Mesendoderm (in vitro differentiated cells): ENCODE data around the gene UBR1.

Experiments used
- DNase-seq: peaks from one replicate; pipeline ENCODE4 v3.0.0; 2013
- H2AK5ac ChIP-seq: 2 replicates; pipeline ENCODE4 v1.6.1; 2013; ENCODE audit warnings: low read length, inconsistent platforms
- H2BK120ac ChIP-seq: 2 replicates; pipeline ENCODE4 v1.6.1; 2013; ENCODE audit warnings: low read depth, mild to moderate bottlenecking, low read length, moderate library complexity, mixed read lengths
- H2BK15ac ChIP-seq: replicated peaks from 2 replicates; pipeline ENCODE4 v1.6.1; 2013; ENCODE audit warnings: low read depth, mild to moderate bottlenecking, moderate library complexity
- H2BK5ac ChIP-seq: 2 replicates; pipeline ENCODE4 v1.6.1; 2013; ENCODE audit warnings: low read length, inconsistent platforms
- H3K18ac ChIP-seq: 2 replicates; pipeline ENCODE4 v1.6.1; 2013; ENCODE audit warnings: mild to moderate bottlenecking, low read length, mixed read lengths
- H3K23ac ChIP-seq: one replicate; pipeline ENCODE4 v1.6.1; 2013; ENCODE audit warnings: low read length
- H3K27ac ChIP-seq: 2 replicates; pipeline ENCODE4 v1.5.1; 2013; ENCODE audit warnings: low read depth, mild to moderate bottlenecking, inconsistent platforms, low read length, moderate library complexity
- H3K27me3 ChIP-seq: 2 replicates; pipeline ENCODE4 v1.6.1; 2013; ENCODE audit warnings: low read length, control low read depth, mild to moderate bottlenecking, inconsistent platforms; ENCODE audit not compliant: insufficient read depth, poor library complexity
- H3K36me3 ChIP-seq: 2 replicates; pipeline ENCODE4 v1.6.1; 2013; ENCODE audit warnings: low read length, inconsistent platforms; ENCODE audit not compliant: control insufficient read depth, insufficient read depth
- H3K4ac ChIP-seq: one replicate; pipeline ENCODE4 v1.6.1; 2013; ENCODE audit warnings: low read depth, mild to moderate bottlenecking, low read length, moderate library complexity
- H3K4me1 ChIP-seq: 2 replicates; pipeline ENCODE4 v1.6.1; 2013; ENCODE audit warnings: low read depth, low read length, inconsistent platforms; ENCODE audit not compliant: control insufficient read depth
- H3K4me2 ChIP-seq: 2 replicates; pipeline ENCODE4 v1.6.1; 2013; ENCODE audit warnings: low read length
- H3K4me3 ChIP-seq: 2 replicates; pipeline ENCODE4 v1.5.1; 2013; ENCODE audit warnings: mild to moderate bottlenecking, low read length
- H3K56ac ChIP-seq: one replicate; pipeline ENCODE4 v1.6.1; 2013; ENCODE audit warnings: low read length
- H3K79me1 ChIP-seq: 2 replicates; pipeline ENCODE4 v1.6.1; 2013; ENCODE audit warnings: low read length, inconsistent platforms
- H3K79me2 ChIP-seq: 2 replicates; pipeline ENCODE4 v1.6.1; 2013; ENCODE audit warnings: mild to moderate bottlenecking, low read length; ENCODE audit not compliant: control insufficient read depth, insufficient read depth
- H3K9ac ChIP-seq: 2 replicates; pipeline ENCODE4 v1.6.1; 2013; ENCODE audit warnings: low read length, inconsistent platforms
- H4K5ac ChIP-seq: one replicate; pipeline ENCODE4 v1.6.1; 2013; ENCODE audit warnings: low read length
- H4K8ac ChIP-seq: one replicate; pipeline ENCODE4 v1.6.1; 2013; ENCODE audit warnings: low read depth, mild to moderate bottlenecking, control low read depth, low read length, moderate library complexity
- WGBS: extraction: QIAGEN DNeasy Blood & Tissue Kit; methylation state at CpG from one replicate; pipeline ENCODE4 v1.1.7; 2013; ENCODE audit warnings: low lambda C conversion rate, missing lambda C conversion rate; ENCODE audit not compliant: insufficient coverage; ENCODE audit errors: extremely low coverage; 5-methylcytosine and 5-hydroxymethylcytosine counted together

UBR1 gene

GRCh38 chr15:43099105-43099845 lies 6.6 kb downstream of the UBR1 start:
- H3K4me1 ChIP-seq = no peaks in the 10 kb centered on the region
- no peak overlapping the region for H4K5ac ChIP-seq
- H3K36me3 ChIP-seq = peaks cover 2% of the 10 kb centered on the region
- no peaks in the 10 kb centered on the region for H3K27me3 ChIP-seq
- H2BK5ac ChIP-seq = no peak overlapping the region
- H3K4me3 ChIP-seq = no peak overlapping the region
- no peak overlapping the region for H2BK15ac ChIP-seq
- H3K79me2 ChIP-seq = peaks cover 12% of the 10 kb centered on the region
- peaks cover 11% of the 10 kb centered on the region for H3K79me1 ChIP-seq
- H3K4ac ChIP-seq = no peak overlapping the region
- no peak overlapping the region for H3K23ac ChIP-seq
- H2AK5ac ChIP-seq = no peak overlapping the region
- no peak overlapping the region for H3K18ac ChIP-seq
- no peak overlapping the region for H4K8ac ChIP-seq
- no peak for DNase-seq
- WGBS = no CpG with 5 or more reads among the region's 10 CpGs
- no peak overlapping the region for H3K9ac ChIP-seq
- no peak overlapping the region for H3K4me2 ChIP-seq
- H3K56ac ChIP-seq = no peak overlapping the region
- no peak overlapping the region for H3K27ac ChIP-seq
- H2BK120ac ChIP-seq = no peak overlapping the region

GRCh38 chr15:43096411-43096810 lies 9.4 kb downstream of the UBR1 start:
- H3K4me2 ChIP-seq = no peak overlapping the region
- no peak overlapping the region for H2BK15ac ChIP-seq
- no peak overlapping the region for H2BK120ac ChIP-seq
- WGBS = no CpG with 5 or more reads among the region's 6 CpGs
- no peak overlapping the region for H3K23ac ChIP-seq
- no peak overlapping the region for H3K4me3 ChIP-seq
- H3K9ac ChIP-seq = no peak overlapping the region
- H3K56ac ChIP-seq = no peak overlapping the region
- H3K4me1 ChIP-seq = no peaks in the 10 kb centered on the region
- H2BK5ac ChIP-seq = no peak overlapping the region
- no peak overlapping the region for H3K18ac ChIP-seq
- DNase-seq = no peak
- no peak overlapping the region for H3K4ac ChIP-seq
- H3K27me3 ChIP-seq = no peaks in the 10 kb centered on the region
- no peak overlapping the region for H3K27ac ChIP-seq
- no peak overlapping the region for H4K5ac ChIP-seq
- no peak overlapping the region for H2AK5ac ChIP-seq
- peaks cover 6% of the 10 kb centered on the region for H3K79me1 ChIP-seq
- peaks cover 11% of the 10 kb centered on the region for H3K79me2 ChIP-seq
- H3K36me3 ChIP-seq = peaks cover 2% of the 10 kb centered on the region
- H4K8ac ChIP-seq = no peak overlapping the region

DNA sequence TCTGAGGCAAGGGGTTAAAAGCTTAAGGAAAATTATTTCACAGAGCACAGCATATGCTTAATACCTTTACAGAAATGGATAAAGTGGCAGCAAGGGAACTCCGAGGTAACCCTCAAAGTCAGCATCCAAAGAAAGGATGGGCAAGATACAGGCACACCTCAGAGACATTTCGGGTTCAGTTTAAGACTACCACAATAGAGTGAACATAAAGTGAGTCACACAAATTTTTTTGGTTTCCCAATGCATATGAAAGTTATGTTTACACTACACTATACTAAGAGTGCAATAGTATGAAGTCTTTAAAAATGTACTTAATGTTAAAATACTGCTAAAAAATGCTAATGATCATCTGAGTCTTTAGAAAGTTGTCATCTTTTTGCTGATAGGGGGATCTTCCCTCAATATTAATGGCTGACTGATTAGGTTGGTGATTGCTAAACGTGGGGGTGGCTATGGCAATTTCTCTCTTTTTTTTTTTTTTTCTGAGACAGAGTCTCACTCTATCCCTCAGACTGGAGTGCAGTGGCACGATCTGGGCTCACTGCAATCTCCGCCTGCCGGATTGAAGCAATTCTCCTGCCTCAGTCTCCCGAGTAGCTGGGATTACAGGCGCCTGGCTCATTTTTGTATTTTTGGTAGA lies 10.0 kb downstream of the UBR1 start:
- Histone ChIP-seq H2BK5ac (no peak overlapping the region), H3K18ac (no peak overlapping the region), H3K23ac (no peak overlapping the region), H3K56ac (no peak overlapping the region), H3K36me3 (no peaks in the 10 kb centered on the region), H2BK15ac (no peak overlapping the region), H4K5ac (no peak overlapping the region), H3K9ac (no peak overlapping the region), H3K4me2 (no peak overlapping the region), H3K4me3 (no peak overlapping the region), H4K8ac (no peak overlapping the region), H3K79me1 (peaks cover 6% of the 10 kb centered on the region), H3K79me2 (peaks cover 8% of the 10 kb centered on the region), H3K27me3 (no peaks in the 10 kb centered on the region), H3K27ac (no peak overlapping the region), H2BK120ac (no peak overlapping the region), H3K4me1 (no peaks in the 10 kb centered on the region), H2AK5ac (no peak overlapping the region), H3K4ac (no peak overlapping the region)
- no CpG with 5 or more reads among the region's 8 CpGs for WGBS
- no peak for DNase-seq

DNA sequence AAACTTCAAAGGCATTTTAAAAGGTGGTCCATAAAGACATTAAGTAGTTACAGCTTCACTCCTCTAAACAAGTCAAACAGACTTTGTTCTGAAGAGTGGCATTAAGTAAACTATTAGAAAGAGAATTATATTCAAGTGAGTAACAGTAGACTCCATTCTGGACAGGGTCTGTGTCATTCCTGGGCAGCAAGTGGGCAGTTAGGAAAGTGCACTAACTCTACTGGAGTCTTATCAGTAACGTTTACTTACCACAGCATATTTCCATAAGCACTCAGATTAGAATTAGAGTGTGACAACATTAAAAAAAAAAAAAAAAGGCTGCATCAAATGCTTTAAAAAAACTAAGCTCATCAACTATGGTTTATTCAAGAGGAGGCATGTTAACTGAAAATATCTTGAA lies 10.6 kb downstream of the UBR1 start:
- WGBS = no CpG with 5 or more reads among the region's 1 CpG
- Histone ChIP-seq H2BK15ac (no peak overlapping the region), H3K27ac (no peak overlapping the region)

DNA sequence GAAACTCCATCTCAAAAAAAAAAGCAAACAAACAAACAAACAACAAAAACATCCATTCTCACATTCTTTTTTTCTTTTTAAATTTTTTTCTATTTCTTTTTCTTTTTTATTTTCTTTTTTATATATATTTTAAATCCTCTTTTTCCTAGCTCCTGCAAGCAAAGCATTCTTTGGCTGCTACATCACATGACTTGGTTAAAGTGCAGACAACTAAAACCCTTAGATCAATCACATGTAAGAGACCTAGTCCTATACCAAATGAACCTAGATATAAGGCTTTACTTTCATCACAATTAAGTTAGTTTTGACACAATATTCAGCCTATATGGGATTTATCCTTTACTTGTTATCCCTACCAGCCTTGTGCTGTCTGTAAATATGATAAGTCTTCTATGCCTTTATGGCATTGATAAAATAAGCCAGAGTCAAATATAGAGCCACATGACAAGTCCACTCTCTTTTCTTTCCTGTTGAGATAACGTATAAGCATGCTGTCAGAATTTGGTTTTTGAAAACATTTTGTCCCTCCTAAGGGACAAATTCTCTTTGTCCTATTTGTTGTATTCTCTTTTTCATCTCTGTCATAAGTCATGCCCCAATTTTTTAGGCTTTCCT lies 11.3 kb downstream of the UBR1 start:
- no peak overlapping the region for H3K27ac ChIP-seq
- H2AK5ac ChIP-seq = no peak overlapping the region
- no peak overlapping the region for H4K5ac ChIP-seq
- H3K4me2 ChIP-seq = no peak overlapping the region
- WGBS = no CpG with 5 or more reads among the region's 1 CpG
- H3K23ac ChIP-seq = no peak overlapping the region
- H3K36me3 ChIP-seq = no peaks in the 10 kb centered on the region
- H3K4ac ChIP-seq = no peak overlapping the region
- H2BK15ac ChIP-seq = no peak overlapping the region
- H3K9ac ChIP-seq = no peak overlapping the region
- H3K79me1 ChIP-seq = peaks cover 3% of the 10 kb centered on the region
- no peak overlapping the region for H2BK120ac ChIP-seq
- no peak overlapping the region for H3K4me3 ChIP-seq
- H3K79me2 ChIP-seq = peaks cover 7% of the 10 kb centered on the region
- H3K4me1 ChIP-seq = no peaks in the 10 kb centered on the region
- H3K56ac ChIP-seq = no peak overlapping the region
- H3K18ac ChIP-seq = no peak overlapping the region
- no peak overlapping the region for H4K8ac ChIP-seq
- no peak for DNase-seq
- no peaks in the 10 kb centered on the region for H3K27me3 ChIP-seq
- H2BK5ac ChIP-seq = no peak overlapping the region

More for the DNA sequence above, 10.6 kb downstream of the UBR1 start:
- Histone ChIP-seq H3K4me3 (no peak overlapping the region), H3K23ac (no peak overlapping the region), H3K4me1 (no peaks in the 10 kb centered on the region), H3K56ac (no peak overlapping the region), H4K5ac (no peak overlapping the region), H3K4me2 (no peak overlapping the region), H3K9ac (no peak overlapping the region), H2BK120ac (no peak overlapping the region), H3K36me3 (no peaks in the 10 kb centered on the region), H3K79me1 (peaks cover 6% of the 10 kb centered on the region), H3K4ac (no peak overlapping the region), H2AK5ac (no peak overlapping the region), H3K18ac (no peak overlapping the region), H4K8ac (no peak overlapping the region), H3K79me2 (peaks cover 8% of the 10 kb centered on the region), H3K27me3 (no peaks in the 10 kb centered on the region), H2BK5ac (no peak overlapping the region)
- no peak for DNase-seq
